GM23338 (cell line): ENCODE results near the gene IGDCC3.

Source experiments
- EZH2 ChIP-seq: fragments of 200-600 bp; sonication (generic); IDR thresholded peaks from one replicate; pipeline ENCODE4 v1.8.0; 2017; ENCODE audit warnings: antibody characterized with exemption, mild to moderate bottlenecking, low read depth; ENCODE audit not compliant: unreplicated experiment
- EZH2phosphoT487 ChIP-seq: fragments of 200-600 bp; sonication (generic); IDR thresholded peaks from one replicate; pipeline ENCODE4 v1.8.1; 2018; ENCODE audit warnings: antibody characterized with exemption; ENCODE audit not compliant: unreplicated experiment
- POLR2AphosphoS5 ChIP-seq: IDR thresholded peaks from 2 replicates; pipeline ENCODE4 v1.6.1; 2016; ENCODE audit warnings: antibody characterized with exemption, low read depth
- TF ChIP-seq, protein P1 (sequence below), 2 experiments: fragments of 200-600 bp in 1 of 2; sonication (generic) in 1 of 2; conservative IDR thresholded peaks; 2 replicates each; pipeline versions ENCODE4 v1.5.1 to v1.6.1; 2016 to 2017; ENCODE audit warnings: antibody characterized with exemption in 2 of 2, low read depth in 2 of 2, mild to moderate bottlenecking in 2 of 2, moderate library complexity in 1 of 2

DNA sequence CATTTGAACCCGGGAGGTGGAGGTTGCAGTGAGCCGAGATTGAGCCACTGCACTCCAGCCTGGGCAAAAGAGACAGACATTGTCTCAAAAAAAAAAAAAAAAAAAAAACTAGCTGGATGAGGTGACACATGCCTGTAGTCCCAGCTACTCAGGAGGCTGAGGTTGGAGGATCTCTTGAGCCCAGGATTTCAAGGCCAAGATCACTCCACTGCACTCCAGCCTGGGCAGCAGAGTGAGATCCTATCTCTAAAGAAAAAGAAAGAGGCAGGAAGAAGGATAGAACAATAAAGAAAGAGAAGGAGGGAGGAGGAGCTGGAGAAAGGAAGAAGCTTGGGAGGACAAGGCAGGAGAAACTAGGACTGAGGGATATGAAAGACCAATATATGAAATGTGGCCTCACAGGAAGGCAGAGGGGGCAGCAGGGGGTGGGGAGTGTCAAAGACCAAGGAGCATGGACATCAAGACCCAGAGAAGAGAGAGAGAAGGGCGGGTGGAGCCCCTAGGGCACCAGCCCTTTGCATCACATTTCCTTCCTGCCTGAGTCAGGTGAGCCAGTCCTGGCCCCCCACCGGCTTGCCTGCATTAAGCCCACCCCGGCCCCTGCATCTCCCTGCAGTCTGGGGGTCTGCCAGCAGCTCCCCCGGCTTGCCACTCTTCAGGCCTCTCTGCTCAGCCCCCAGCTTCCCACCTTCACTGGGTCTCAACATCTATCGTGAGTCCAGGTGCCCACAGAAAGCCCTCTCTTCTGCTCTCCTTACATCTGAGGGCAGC, 11.5 kb downstream of the IGDCC3 start:
- TF ChIP-seq, protein P1, sequence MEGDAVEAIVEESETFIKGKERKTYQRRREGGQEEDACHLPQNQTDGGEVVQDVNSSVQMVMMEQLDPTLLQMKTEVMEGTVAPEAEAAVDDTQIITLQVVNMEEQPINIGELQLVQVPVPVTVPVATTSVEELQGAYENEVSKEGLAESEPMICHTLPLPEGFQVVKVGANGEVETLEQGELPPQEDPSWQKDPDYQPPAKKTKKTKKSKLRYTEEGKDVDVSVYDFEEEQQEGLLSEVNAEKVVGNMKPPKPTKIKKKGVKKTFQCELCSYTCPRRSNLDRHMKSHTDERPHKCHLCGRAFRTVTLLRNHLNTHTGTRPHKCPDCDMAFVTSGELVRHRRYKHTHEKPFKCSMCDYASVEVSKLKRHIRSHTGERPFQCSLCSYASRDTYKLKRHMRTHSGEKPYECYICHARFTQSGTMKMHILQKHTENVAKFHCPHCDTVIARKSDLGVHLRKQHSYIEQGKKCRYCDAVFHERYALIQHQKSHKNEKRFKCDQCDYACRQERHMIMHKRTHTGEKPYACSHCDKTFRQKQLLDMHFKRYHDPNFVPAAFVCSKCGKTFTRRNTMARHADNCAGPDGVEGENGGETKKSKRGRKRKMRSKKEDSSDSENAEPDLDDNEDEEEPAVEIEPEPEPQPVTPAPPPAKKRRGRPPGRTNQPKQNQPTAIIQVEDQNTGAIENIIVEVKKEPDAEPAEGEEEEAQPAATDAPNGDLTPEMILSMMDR (conservative IDR thresholded peaks at IDR 0.05; ENCODE audit: low read depth in 2 of 2), result no peak
- TF ChIP-seq EZH2, result no peak
- TF ChIP-seq POLR2AphosphoS5, result no peak; the same call in 1 of the 2 replicates
- no peak for TF ChIP-seq EZH2phosphoT487
